Measurements from ENCODE around the gene GGT5.
A peak's percentile ranks its signal among the peaks of the same experiment; 100 is the strongest.
"Not testable (repeated sequence)": the region's sequence is repeated elsewhere in the genome, so short reads cannot be mapped to it uniquely, and the experiment has no call there.

GGT5 gene

GRCh38 chr22:24231706-24232105 is 13.2 kb downstream of the GGT5 start:
- DNase-seq, result no peak

GRCh38 chr22:24230911-24231656 is 13.8 kb downstream of the GGT5 start:
- peak; percentile 15 to 54 (median 36) for DNase-seq

GRCh38 chr22:24225951-24226350 is 18.9 kb downstream of the GGT5 start:
- DNase-seq, result no peak

- no peak for DNase-seq
These were observed 19.8 kb downstream of the GGT5 start for GRCh38 chr22:24225044-24225601.

GRCh38 chr22:24224468-24224867 is 20.4 kb downstream of the GGT5 start:
- DNase-seq, result no peak

- no peak for DNase-seq
These were observed 25.1 kb downstream of the GGT5 start for GRCh38 chr22:24219750-24220149.

GRCh38 chr22:24217384-24217783 is 27.5 kb downstream of the GGT5 start:
- DNase-seq, result no peak

- DNase-seq, result no peak
These were observed 28.2 kb downstream of the GGT5 start for GRCh38 chr22:24216541-24217209.

- DNase-seq, result no peak
These were observed 30.2 kb downstream of the GGT5 start for GRCh38 chr22:24214467-24215285.

- DNase-seq, result not testable (repeated sequence)
These were observed 31.8 kb downstream of the GGT5 start for GRCh38 chr22:24213111-24213510.

- DNase-seq, result not testable (repeated sequence)
These were observed 33.2 kb downstream of the GGT5 start for GRCh38 chr22:24211716-24212115.

GRCh38 chr22:24210409-24210808 is 34.5 kb downstream of the GGT5 start:
- DNase-seq, result not testable (repeated sequence)

GRCh38 chr22:24209687-24210086 is 35.2 kb downstream of the GGT5 start:
- no peak for DNase-seq

GRCh38 chr22:24209016-24209415 is 35.9 kb downstream of the GGT5 start:
- no peak for DNase-seq

- DNase-seq, result no peak
These were observed 36.7 kb downstream of the GGT5 start for GRCh38 chr22:24208012-24208749.

GRCh38 chr22:24207264-24208011 is 37.4 kb downstream of the GGT5 start:
- DNase-seq, result no peak

- not testable (repeated sequence) for DNase-seq
These were observed 38.2 kb downstream of the GGT5 start for GRCh38 chr22:24206460-24207263.

GRCh38 chr22:24205438-24206195 is 39.3 kb downstream of the GGT5 start:
- DNase-seq, result no peak

- not testable (repeated sequence) for DNase-seq
These were observed 41.0 kb downstream of the GGT5 start for GRCh38 chr22:24203856-24204255.
